Hematopoietic multipotent progenitor cell (in vitro differentiated cells): ENCODE data around the gene KLK5. TPM values are rescaled to one million over a fixed set of nuclear protein-coding genes. Genes with fewer than 3 reads are reported as not detected.
"Not testable (repeated sequence)": the region's sequence is repeated elsewhere in the genome, so short reads cannot be mapped to it uniquely, and the experiment has no call there.

Experiments used
- DNase-seq, 3 donors: peaks; one replicate each; pipeline ENCODE4 v3.0.0-alpha.2; 2011 to 2015; ENCODE audit warnings: low read depth in 2 of 3, low spot score in 2 of 3
- total RNA-seq: library from RNA; depleted of rRNA; stranded (reverse); fragments of >200 nt; gene quantifications from one replicate; pipeline ENCODE4 v1.2.3, GENCODE V29; 2012

KLK5 gene
- total RNA-seq, 1 donor: not detected

- DNase-seq: no peak
Measured at GRCh38 chr19:50924586-50924985, 28.3 kb downstream of the KLK5 start.

DNA sequence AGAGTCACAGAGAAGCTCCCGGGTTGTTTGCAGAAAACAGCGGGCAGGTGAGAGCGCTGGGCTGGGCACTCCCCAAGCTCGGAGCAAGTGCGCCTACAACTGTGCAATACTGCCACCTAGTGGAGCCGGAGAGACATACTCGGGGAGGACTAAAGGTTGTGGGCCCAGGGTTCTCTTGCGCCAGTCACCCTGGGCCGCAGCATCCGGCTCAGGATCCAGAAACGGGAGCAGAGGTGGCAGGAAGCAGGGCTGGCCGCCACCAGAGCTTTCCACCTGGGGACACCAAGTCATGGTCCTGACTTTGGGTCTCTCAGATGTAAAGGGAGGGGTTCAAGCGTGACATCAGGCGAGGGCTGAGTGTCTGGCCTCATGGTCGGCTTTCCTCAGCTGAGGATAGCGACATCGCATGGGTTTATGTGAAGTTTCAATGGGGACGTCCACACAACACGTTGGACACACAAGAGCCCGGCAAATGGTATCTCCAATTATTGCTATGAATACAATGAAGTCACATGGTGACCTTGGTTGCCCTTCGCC lies 30.5 kb downstream of the KLK5 start:
- DNase-seq: peak; percentile 57 to 86 (median 80)

- no peak for DNase-seq
Measured at GRCh38 chr19:50921426-50922316, 31.2 kb downstream of the KLK5 start.

GRCh38 chr19:50916069-50916468 lies 36.8 kb downstream of the KLK5 start:
- no peak for DNase-seq

- peak in 1 of 3 donors; percentile 29 for DNase-seq
Measured at GRCh38 chr19:50912727-50913716, 39.8 kb downstream of the KLK5 start.

DNA sequence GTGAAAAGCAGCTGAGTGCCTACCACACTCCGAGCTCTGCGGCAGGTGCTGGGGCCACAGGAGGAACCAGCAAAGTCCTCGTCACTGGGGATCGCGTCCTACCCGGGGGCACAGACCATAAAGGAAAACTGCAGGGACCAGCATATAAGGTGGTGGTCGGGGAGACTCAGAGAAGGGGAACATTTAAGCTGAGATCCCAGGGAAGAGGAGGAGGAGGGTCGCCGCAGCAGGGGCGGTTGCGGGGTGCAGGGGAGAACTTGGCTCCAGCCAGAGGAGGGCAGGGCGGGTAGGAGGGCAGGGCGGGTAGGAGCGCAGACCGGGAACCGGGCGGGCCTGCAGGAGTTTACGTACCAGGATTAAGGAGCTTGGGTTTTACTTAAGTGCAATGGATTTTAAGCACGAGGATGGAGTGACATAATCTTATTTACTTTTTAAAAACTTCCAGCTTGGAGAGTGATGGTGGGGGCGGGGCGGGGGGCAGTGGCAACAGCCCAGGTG lies 40.7 kb downstream of the KLK5 start:
- DNase-seq: no peak

GRCh38 chr19:50911206-50912101 lies 41.4 kb downstream of the KLK5 start, which contains the start of gene KLK4:
Gene KLK4, minus strand, starts transcription at chr19:50911395. Its CDS starts 657 bp downstream, at chr19:50910738.
- no peak for DNase-seq

DNA sequence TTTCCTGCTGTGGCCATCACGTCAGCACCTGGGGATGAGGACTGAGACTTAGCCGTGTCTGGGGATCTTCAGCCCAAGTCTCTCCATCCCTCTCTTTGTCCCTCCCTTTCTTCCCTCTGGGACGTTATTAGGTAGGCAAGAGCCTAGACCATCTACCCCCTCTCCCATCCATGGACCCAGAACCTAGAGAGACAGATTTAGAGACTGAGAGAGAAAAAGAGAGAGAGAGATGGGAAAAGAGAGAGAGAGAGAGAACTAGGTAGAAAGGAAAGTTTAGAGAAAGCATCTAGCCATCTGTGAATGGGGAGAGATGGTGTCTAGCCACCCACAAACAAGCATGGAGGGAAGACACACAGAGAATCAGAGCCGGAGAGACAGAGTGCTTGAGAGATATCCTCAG lies 42.1 kb downstream of the KLK5 start:
- no peak for DNase-seq

GRCh38 chr19:50909240-50910070 lies 43.4 kb downstream of the KLK5 start:
- peak in 2 of 3 donors; percentile 14 to 46 for DNase-seq

GRCh38 chr19:50908336-50908735 lies 44.5 kb downstream of the KLK5 start:
- DNase-seq: no peak

- DNase-seq: peak in 2 of 3 donors; percentile 30 to 60
Measured at GRCh38 chr19:50906217-50906616, 46.6 kb downstream of the KLK5 start.

DNA sequence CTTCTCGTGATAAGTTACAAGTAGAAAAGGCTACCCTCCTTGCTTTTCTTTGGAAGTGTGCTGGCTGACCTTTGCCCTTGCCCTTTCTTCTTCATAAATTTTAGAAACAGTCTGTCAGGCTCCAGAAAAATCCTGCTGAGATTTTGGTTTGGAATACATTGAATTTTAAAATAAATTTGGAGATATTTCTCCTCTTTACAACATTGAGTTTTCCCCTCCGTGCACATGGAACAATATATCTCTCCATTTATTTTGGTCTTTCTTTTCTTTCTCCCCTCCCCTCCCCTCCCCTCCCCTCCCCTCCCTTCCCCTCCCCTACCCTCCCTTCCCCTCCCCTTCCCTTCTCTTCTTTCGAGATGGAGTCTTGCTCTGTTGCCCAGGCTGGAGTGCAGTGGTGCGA lies 50.2 kb downstream of the KLK5 start:
- no peak for DNase-seq

DNA sequence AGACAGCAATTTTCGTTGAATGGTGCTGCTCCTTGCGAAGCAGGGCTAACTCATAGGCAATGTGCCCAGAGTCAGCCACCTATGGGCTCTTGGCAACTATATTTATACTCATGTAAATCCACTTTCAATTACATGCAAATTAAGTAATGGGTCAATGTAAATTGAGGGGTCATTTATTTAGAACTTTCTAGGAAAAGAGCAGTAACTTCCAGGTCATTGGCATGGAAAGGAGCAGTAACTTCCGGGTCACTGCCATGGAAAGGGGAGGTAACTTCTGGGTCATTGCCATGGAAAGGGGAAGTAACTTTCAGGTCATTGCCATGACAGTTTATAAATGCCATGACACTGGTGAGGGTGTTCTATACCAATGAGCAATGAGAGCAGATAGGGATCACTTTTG lies 53.3 kb downstream of the KLK5 start:
- DNase-seq: no peak

DNA sequence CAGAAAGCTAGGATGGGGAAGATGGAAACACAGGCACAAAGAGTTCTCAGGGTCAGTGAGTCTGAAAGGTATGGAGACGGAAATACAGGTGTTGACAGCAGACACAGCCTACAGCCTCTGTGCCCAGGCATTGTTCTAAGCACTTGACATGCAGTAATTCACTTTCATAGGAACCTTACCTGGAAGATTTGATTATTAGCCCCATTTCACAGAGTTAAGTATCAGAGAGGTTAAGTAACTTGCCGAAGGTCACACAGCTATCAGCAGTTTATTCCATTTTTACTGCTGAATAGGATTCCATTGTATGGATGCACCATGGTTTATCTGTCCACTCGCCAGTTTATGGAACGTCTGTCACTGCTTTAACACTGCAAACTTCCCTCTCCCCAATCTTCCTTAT lies 54.8 kb downstream of the KLK5 start:
- DNase-seq: no peak

- no peak for DNase-seq
Measured at GRCh38 chr19:50897612-50898011, 55.2 kb downstream of the KLK5 start.

GRCh38 chr19:50897191-50897607 lies 55.6 kb downstream of the KLK5 start:
- DNase-seq: no peak

GRCh38 chr19:50896591-50897190 lies 56.1 kb downstream of the KLK5 start:
- DNase-seq: peak in 2 of 3 donors; percentile 10 to 29

DNA sequence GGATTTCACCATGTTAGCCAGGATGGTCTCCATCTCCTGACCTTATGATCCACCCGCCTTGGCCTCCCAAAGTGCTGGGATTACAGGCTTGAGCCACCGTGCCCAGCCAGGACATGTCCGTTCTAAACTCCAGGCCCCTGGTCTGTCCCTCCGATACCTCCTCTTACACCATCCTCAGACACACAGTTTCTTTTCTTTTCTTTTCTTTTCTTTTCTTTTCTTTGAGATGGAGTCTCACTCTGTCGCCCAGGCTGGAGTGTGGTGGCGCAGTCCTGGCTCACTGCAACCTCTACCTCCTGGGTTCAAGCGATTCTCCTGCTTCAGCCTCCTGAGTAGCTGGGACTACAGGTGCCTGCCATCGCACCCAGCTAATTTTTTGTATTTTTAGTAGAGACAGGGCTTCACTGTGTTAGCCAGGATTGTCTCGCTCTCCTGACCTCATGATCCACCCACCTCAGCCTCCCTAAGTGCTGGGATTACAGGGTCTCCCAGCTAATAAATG lies 56.7 kb downstream of the KLK5 start:
- DNase-seq: not testable (repeated sequence)
